Astrocyte (in vitro differentiated cells and primary cell): ENCODE measurements around the gene CNPY4.

Experiments used
- EZH2 ChIP-seq: IDR thresholded peaks from 2 replicates; pipeline ENCODE4 v1.6.1; 2012; ENCODE audit warnings: mild to moderate bottlenecking, low read length, inconsistent platforms; ENCODE audit not compliant: insufficient read depth
- TF ChIP-seq, protein P1 (sequence below): IDR thresholded peaks from 2 replicates; pipeline ENCODE4 v1.5.1; 2011; ENCODE audit warnings: low read depth, mild to moderate bottlenecking, inconsistent platforms, low read length, moderate library complexity; ENCODE audit not compliant: insufficient read depth

DNA sequence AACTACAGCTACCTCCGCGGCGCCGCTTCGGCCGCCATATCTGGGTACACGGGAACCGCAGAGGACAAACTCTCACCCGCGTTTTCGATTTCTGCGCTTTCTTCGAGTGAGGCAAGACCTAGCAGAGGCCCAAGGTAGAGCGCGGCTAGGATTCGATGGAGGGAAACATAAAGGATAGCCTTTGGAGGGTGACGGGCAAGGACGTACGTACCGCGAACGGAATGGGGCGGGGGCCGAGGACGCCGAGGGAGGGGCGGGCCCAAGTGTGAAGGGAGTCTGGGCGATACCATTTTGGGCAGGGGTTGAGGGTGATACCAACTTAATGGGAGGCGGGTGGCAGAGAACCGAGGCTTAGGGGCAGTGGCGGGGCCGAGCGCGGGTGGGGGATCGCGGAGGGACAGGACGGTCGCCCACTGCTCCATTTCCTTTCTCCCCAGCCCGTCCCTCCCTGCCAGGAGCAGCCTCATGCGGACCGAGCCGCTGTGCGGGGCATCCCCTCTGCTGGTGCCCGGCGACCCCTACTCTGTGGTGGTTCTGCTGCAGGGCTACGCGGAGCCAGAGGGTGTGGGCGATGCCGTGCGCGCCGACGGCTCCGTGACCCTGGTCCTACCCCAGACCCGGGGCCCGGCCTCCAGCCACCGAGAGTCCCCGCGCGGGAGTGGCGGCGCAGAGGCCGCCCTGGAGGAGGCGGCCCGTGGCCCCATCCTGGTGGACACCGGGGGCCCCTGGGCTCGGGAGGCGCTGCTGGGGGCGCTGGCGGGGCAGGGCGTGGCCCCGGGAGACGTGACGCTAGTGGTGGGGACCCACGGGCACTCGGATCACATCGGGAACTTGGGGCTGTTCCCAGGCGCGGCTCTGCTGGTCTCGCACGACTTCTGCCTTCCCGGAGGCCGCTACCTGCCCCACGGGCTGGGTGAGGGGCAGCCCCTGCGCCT, 7.8 kb downstream of the CNPY4 start, which contains the start of gene MBLAC1:
- TF ChIP-seq, protein P1, sequence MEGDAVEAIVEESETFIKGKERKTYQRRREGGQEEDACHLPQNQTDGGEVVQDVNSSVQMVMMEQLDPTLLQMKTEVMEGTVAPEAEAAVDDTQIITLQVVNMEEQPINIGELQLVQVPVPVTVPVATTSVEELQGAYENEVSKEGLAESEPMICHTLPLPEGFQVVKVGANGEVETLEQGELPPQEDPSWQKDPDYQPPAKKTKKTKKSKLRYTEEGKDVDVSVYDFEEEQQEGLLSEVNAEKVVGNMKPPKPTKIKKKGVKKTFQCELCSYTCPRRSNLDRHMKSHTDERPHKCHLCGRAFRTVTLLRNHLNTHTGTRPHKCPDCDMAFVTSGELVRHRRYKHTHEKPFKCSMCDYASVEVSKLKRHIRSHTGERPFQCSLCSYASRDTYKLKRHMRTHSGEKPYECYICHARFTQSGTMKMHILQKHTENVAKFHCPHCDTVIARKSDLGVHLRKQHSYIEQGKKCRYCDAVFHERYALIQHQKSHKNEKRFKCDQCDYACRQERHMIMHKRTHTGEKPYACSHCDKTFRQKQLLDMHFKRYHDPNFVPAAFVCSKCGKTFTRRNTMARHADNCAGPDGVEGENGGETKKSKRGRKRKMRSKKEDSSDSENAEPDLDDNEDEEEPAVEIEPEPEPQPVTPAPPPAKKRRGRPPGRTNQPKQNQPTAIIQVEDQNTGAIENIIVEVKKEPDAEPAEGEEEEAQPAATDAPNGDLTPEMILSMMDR, result no peak
- TF ChIP-seq EZH2, result no peak
